OCI-LY3 (cell line): ENCODE results near the gene EPG5.
"Not testable (repeated sequence)": the region's sequence is repeated elsewhere in the genome, so short reads cannot be mapped to it uniquely, and the experiment has no call there.

Source experiments
- H2AFZ ChIP-seq: fragments of 200-600, 300-600 bp; shearing (Covaris generic); 2 replicates; pipeline ENCODE4 v1.6.0; 2014; ENCODE audit warnings: antibody characterized with exemption, low read depth, low read length
- H3K27ac ChIP-seq: fragments of 200-600, 300-600 bp; sonication (generic); 2 replicates; pipeline ENCODE4 v1.5.1; 2014; ENCODE audit warnings: mild to moderate bottlenecking, low read length, moderate library complexity, mixed read lengths
- H3K27me3 ChIP-seq: fragments of 200-600, 300-600 bp; sonication (generic); 2 replicates; pipeline ENCODE4 v1.6.1; 2014; ENCODE audit warnings: low read depth, low read length, mixed read lengths
- H3K36me3 ChIP-seq: fragments of 200-600, 300-600 bp; sonication (generic); replicated peaks from 2 replicates; pipeline ENCODE3; 2014; ENCODE audit warnings: low read depth, low read length, mixed read lengths
- H3K4me1 ChIP-seq: fragments of 300-600, 200-600 bp; sonication (generic); 2 replicates; pipeline ENCODE4 v1.6.1; 2014; ENCODE audit warnings: low read length, mixed read lengths
- H3K4me2 ChIP-seq: fragments of 200-600, 300-600 bp; sonication (generic); 2 replicates; pipeline ENCODE4 v1.6.1; 2014; ENCODE audit warnings: low read length, mixed read lengths
- H3K4me3 ChIP-seq: fragments of 300-600, 200-600 bp; sonication (generic); 2 replicates; pipeline ENCODE4 v1.5.1; 2014; ENCODE audit warnings: antibody characterized with exemption, mild to moderate bottlenecking, low read length, moderate library complexity
- H3K79me2 ChIP-seq: fragments of 300-600, 200-600 bp; shearing (Covaris generic); 2 replicates; pipeline ENCODE4 v1.6.1; 2014; ENCODE audit warnings: mild to moderate bottlenecking, low read length, mixed read lengths
- H3K9ac ChIP-seq: fragments of 300-600, 200-600 bp; shearing (Covaris generic); 2 replicates; pipeline ENCODE4 v1.6.0; 2014; ENCODE audit warnings: mild to moderate bottlenecking, low read length, moderate library complexity
- H3K9me3 ChIP-seq: fragments of 200-600, 300-600 bp; shearing (Covaris generic); 2 replicates; pipeline ENCODE4 v1.6.1; 2014; ENCODE audit warnings: low read length, mixed read lengths; ENCODE audit not compliant: insufficient read depth
- H4K20me1 ChIP-seq: fragments of 200-600, 300-600 bp; sonication (generic); 2 replicates; pipeline ENCODE4 v1.6.1; 2016; ENCODE audit warnings: low read length, mixed read lengths; ENCODE audit not compliant: insufficient read depth
- CTCF ChIP-seq: fragments of 200-600, 300-600 bp; sonication (generic); IDR thresholded peaks from 2 replicates; pipeline ENCODE4 v1.5.1; 2014; ENCODE audit warnings: antibody characterized with exemption, low read length, low read depth
- EZH2phosphoT487 ChIP-seq: fragments of 200-600 bp; shearing (Covaris generic); IDR thresholded peaks from 2 replicates; pipeline ENCODE4 v1.6.1; 2018; ENCODE audit warnings: antibody characterized with exemption, mixed run types, low read depth

Gene EPG5

DNA sequence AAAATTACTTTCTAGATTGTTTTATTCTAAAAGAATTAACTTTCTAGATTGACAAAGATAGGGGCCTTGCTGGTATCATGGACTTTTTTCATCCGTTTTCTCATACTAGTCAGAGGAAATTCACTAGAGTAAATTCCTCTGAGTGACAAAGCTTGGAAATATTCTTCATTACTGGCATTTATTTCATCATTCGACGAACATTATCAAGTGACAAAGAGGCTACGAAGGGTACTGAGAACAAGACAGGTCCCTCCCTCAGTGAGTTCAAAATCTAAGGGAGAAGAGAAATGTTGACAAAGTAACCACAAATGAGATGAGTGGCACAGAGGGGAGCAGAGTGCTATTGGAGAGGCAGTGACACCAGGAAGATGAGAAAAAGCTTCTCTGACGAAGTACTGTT lies 4.3 kb downstream of the EPG5 start:
- TF ChIP-seq EZH2phosphoT487 (no peak), CTCF (no peak)
- no peak overlapping the region for H3K27ac ChIP-seq
- peaks cover 2% of the 10 kb centered on the region for H3K4me1 ChIP-seq
- no peak overlapping the region for H2AFZ ChIP-seq
- no peak overlapping the region for H3K4me3 ChIP-seq
- H3K36me3 ChIP-seq = peaks cover 4% of the 10 kb centered on the region
- no peak overlapping the region for H3K4me2 ChIP-seq
- H3K27me3 ChIP-seq = no peaks in the 10 kb centered on the region
- no peaks in the 10 kb centered on the region for H3K9me3 ChIP-seq
- H3K79me2 ChIP-seq = peaks cover 22% of the 10 kb centered on the region
- H4K20me1 ChIP-seq = no peaks in the 10 kb centered on the region
- H3K9ac ChIP-seq = no peak overlapping the region

DNA sequence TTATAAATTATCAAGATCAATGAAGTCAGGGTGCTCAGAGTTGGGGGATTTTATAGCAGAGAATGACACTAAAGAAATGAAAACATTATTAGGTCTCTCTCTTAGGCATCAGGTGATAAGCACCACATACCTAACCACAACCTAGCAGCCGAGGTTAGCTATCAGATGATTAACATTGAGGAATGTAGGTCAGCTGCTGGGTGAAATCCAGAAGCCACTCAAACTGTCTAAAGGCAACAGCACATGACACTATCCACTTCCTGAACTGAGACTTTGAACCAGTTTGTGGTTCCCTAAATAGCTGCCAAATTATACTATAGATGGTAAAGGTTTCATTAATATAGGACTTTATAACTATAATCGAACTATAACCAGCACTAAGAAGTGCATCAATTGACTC lies 4.7 kb downstream of the EPG5 start:
- Histone ChIP-seq H3K36me3 (peaks cover 4% of the 10 kb centered on the region), H3K27ac (no peak overlapping the region), H3K9me3 (no peaks in the 10 kb centered on the region), H3K27me3 (no peaks in the 10 kb centered on the region), H3K4me2 (no peak overlapping the region), H3K4me1 (no peaks in the 10 kb centered on the region), H3K9ac (no peak overlapping the region), H3K4me3 (no peak overlapping the region), H2AFZ (no peak overlapping the region), H4K20me1 (no peaks in the 10 kb centered on the region; the same call in 1 of the 2 replicates), H3K79me2 (peaks cover 22% of the 10 kb centered on the region)
- no peak for TF ChIP-seq CTCF

GRCh38 chr18:45959484-45959883 lies 7.6 kb downstream of the EPG5 start:
- H4K20me1 ChIP-seq = not testable (repeated sequence)

DNA sequence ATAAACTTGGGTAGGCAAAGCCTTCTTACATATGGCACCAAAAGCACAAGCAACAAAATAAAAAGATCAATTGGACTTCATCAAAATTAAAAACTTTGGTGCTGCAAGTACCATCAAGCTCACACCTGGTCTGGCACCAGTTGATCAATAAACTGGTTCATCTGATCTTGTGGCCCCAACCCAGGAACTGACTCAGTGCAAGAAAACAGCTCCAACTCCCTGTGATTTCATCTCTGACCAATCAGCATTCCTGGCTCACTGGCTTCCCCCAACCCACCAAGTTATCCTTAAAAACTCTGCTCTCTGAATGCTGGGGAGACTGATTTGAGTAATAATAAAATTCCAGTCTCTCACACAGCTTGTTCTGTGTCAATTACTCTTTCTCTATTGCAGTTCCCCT lies 8.4 kb downstream of the EPG5 start:
- H3K79me2 ChIP-seq = no peaks in the 10 kb centered on the region; the same call in 1 of the 2 replicates
- no peak overlapping the region for H3K9ac ChIP-seq
- no peak overlapping the region for H3K4me2 ChIP-seq
- peaks cover 13% of the 10 kb centered on the region for H3K36me3 ChIP-seq
- H3K9me3 ChIP-seq = no peaks in the 10 kb centered on the region
- no peak overlapping the region for H2AFZ ChIP-seq
- peaks cover 4% of the 10 kb centered on the region; the same call in 1 of the 2 replicates for H4K20me1 ChIP-seq
- H3K27me3 ChIP-seq = no peaks in the 10 kb centered on the region
- H3K27ac ChIP-seq = no peak overlapping the region
- H3K4me1 ChIP-seq = no peaks in the 10 kb centered on the region
- TF ChIP-seq CTCF = no peak
- no peak for TF ChIP-seq EZH2phosphoT487
- H3K4me3 ChIP-seq = no peak overlapping the region

More at GRCh38 chr18:45959484-45959883, 7.6 kb downstream of the EPG5 start:
- H3K27ac ChIP-seq, H3K36me3 ChIP-seq, H3K9me3 ChIP-seq, H3K9ac ChIP-seq, H2AFZ ChIP-seq, H3K4me3 ChIP-seq, H3K4me1 ChIP-seq, H3K79me2 ChIP-seq, H3K27me3 ChIP-seq, H3K4me2 ChIP-seq: not testable (repeated sequence)

- peaks cover 19% of the 10 kb centered on the region for H3K36me3 ChIP-seq
- H3K79me2 ChIP-seq = no peaks in the 10 kb centered on the region; the same call in 1 of the 2 replicates
- H3K27ac ChIP-seq = no peak overlapping the region
- H3K9me3 ChIP-seq = no peaks in the 10 kb centered on the region
- no peak overlapping the region for H3K9ac ChIP-seq
- no peaks in the 10 kb centered on the region for H3K4me1 ChIP-seq
- H2AFZ ChIP-seq = no peak overlapping the region
- peaks cover 4% of the 10 kb centered on the region; the same call in 1 of the 2 replicates for H4K20me1 ChIP-seq
- TF ChIP-seq EZH2phosphoT487 (no peak), CTCF (no peak)
- H3K4me3 ChIP-seq = no peak overlapping the region
- H3K27me3 ChIP-seq = no peaks in the 10 kb centered on the region
- no peak overlapping the region for H3K4me2 ChIP-seq
Measured at GRCh38 chr18:45958027-45958426, 9.1 kb downstream of the EPG5 start.
